Suppressor macrophage treated with lipopolysaccharide for 1 hour (primary cell): Measurements from ENCODE around the gene OR2M2.

Experiments
- DNase-seq, 3 donors: peaks; one replicate each; pipeline ENCODE4 v3.0.0-alpha.2; 2020 to 2022

OR2M2 gene

GRCh38 chr1:248174521-248174920 lies at the start of gene OR2M2:
Gene OR2M2, plus strand, starts transcription at chr1:248174821. Its CDS starts 5,165 bp downstream, at chr1:248179986.
- no peak for DNase-seq

GRCh38 chr1:248127653-248128052 lies 47.0 kb upstream of the OR2M2 start:
- no peak for DNase-seq

- no peak for DNase-seq
Measured at GRCh38 chr1:248136811-248137210, 37.8 kb upstream of the OR2M2 start.

- DNase-seq: no peak
Measured at GRCh38 chr1:248140846-248141245, 33.8 kb upstream of the OR2M2 start.

GRCh38 chr1:248143311-248143710 lies 31.3 kb upstream of the OR2M2 start:
- no peak for DNase-seq

GRCh38 chr1:248144513-248145198 lies 30.0 kb upstream of the OR2M2 start, which contains the start of gene OR2M5:
Gene OR2M5, plus strand, starts transcription at chr1:248145148. Its CDS starts 0 bp downstream, at chr1:248145148.
- no peak for DNase-seq

- DNase-seq: no peak
Measured at GRCh38 chr1:248152056-248152827, 22.4 kb upstream of the OR2M2 start.

GRCh38 chr1:248155927-248156326 lies 18.7 kb upstream of the OR2M2 start:
- DNase-seq: no peak

- DNase-seq: no peak
Measured at GRCh38 chr1:248158758-248159157, 15.9 kb upstream of the OR2M2 start.

- no peak for DNase-seq
Measured at GRCh38 chr1:248164031-248164430, 10.6 kb upstream of the OR2M2 start.

- DNase-seq: no peak
Measured at GRCh38 chr1:248165186-248165585, 9.4 kb upstream of the OR2M2 start.

GRCh38 chr1:248183996-248184395 lies 9.4 kb downstream of the OR2M2 start:
- no peak for DNase-seq

- DNase-seq: no peak
Measured at GRCh38 chr1:248187363-248187762, 12.7 kb downstream of the OR2M2 start.

- no peak for DNase-seq
Measured at GRCh38 chr1:248189026-248189425, 14.4 kb downstream of the OR2M2 start.

GRCh38 chr1:248194117-248194516 lies 19.5 kb downstream of the OR2M2 start:
- no peak for DNase-seq

GRCh38 chr1:248196965-248197364 lies 22.3 kb downstream of the OR2M2 start, which contains the start of gene OR2M3:
Gene OR2M3, plus strand, starts transcription at chr1:248197265. Its CDS starts 5,803 bp downstream, at chr1:248203068.
- DNase-seq: no peak

GRCh38 chr1:248215880-248216279 lies 41.3 kb downstream of the OR2M2 start:
- DNase-seq: no peak

- DNase-seq: no peak
Measured at GRCh38 chr1:248225537-248225936, 50.9 kb downstream of the OR2M2 start.

GRCh38 chr1:248229360-248229908 lies 54.8 kb downstream of the OR2M2 start:
- no peak for DNase-seq
